HepG2 (cell line): ENCODE results near the gene PCAT6. TPM values are rescaled to one million over a fixed set of nuclear protein-coding genes. Genes with fewer than 3 reads are reported as not detected.
A peak's percentile ranks its signal among the peaks of the same experiment; 100 is the strongest.

Source experiments
- ARHGAP35 ChIP-seq: sonication (generic); formaldehyde crosslinking; IDR thresholded peaks from 2 replicates; pipeline ENCODE4 v1.9.0; 2022; ENCODE audit warnings: mild to moderate bottlenecking, inconsistent platforms, moderate library complexity, missing genetic modification reagents, borderline replicate concordance
- FOXK2 ChIP-seq: fragments of 450-650 bp; IDR thresholded peaks from 2 replicates; pipeline ENCODE4 v1.6.1; 2016
- HMG20A ChIP-seq: IDR thresholded peaks from 2 replicates; pipeline ENCODE4 v1.6.1; 2016; ENCODE audit warnings: borderline replicate concordance
- NFE2 ChIP-seq: sonication (generic); formaldehyde crosslinking; IDR thresholded peaks from 2 replicates; pipeline ENCODE4 v1.4.0; 2020; ENCODE audit warnings: missing genetic modification reagents
- NFKB2 ChIP-seq: sonication (generic); formaldehyde crosslinking; IDR thresholded peaks from 2 replicates; pipeline ENCODE4 v1.4.0; 2020; ENCODE audit warnings: missing genetic modification reagents, borderline replicate concordance
- NONO ChIP-seq, 2 experiments: fragments of 450-650 bp in 1 of 2; sonication (generic) in 1 of 2; formaldehyde crosslinking in 1 of 2; IDR thresholded peaks in 1 of 2; conservative IDR thresholded peaks in 1 of 2; 2 replicates each; pipeline versions ENCODE4 v1.6.1 to v1.8.0; 2017 to 2022; ENCODE audit warnings: mild to moderate bottlenecking in 1 of 2, missing genetic modification reagents in 1 of 2, moderate library complexity in 1 of 2
- PITX1 ChIP-seq: sonication (generic); formaldehyde crosslinking; IDR thresholded peaks from 2 replicates; pipeline ENCODE4 v1.5.1; 2020; ENCODE audit warnings: mild to moderate bottlenecking, missing genetic modification reagents
- RBM39 ChIP-seq: fragments of 200-400 bp; formaldehyde crosslinking; IDR thresholded peaks from one replicate; pipeline ENCODE4 v1.6.1; 2018; ENCODE audit warnings: antibody characterized with exemption, mild to moderate bottlenecking, low read depth, low read length; ENCODE audit not compliant: poor library complexity, severe bottlenecking
- SALL1 ChIP-seq: sonication (generic); formaldehyde crosslinking; IDR thresholded peaks from 2 replicates; pipeline ENCODE4 v1.8.0; 2022; ENCODE audit warnings: mild to moderate bottlenecking, missing genetic modification reagents
- SAP130 ChIP-seq: IDR thresholded peaks from 2 replicates; pipeline ENCODE4 v1.6.1; 2016; ENCODE audit warnings: low read depth
- SOX13 ChIP-seq, 3 experiments: fragments of 450-650 bp in 1 of 3; sonication (generic) in 1 of 3; formaldehyde crosslinking in 1 of 3; IDR thresholded peaks in 2 of 3; conservative IDR thresholded peaks in 1 of 3; 2 replicates each; pipeline versions ENCODE4 v1.5.0 to v1.6.1; 2016 to 2020; ENCODE audit warnings: antibody characterized with exemption in 1 of 3, mild to moderate bottlenecking in 1 of 3, missing compliant biosample characterization in 1 of 3, missing genetic modification reagents in 1 of 3, moderate library complexity in 1 of 3
- SPEN ChIP-seq: sonication (generic); formaldehyde crosslinking; IDR thresholded peaks from 2 replicates; pipeline ENCODE4 v1.5.1; 2020; ENCODE audit warnings: low read depth, mild to moderate bottlenecking, missing genetic modification reagents
- TCF7 ChIP-seq: sonication (generic); IDR thresholded peaks from 2 replicates; pipeline ENCODE4 v1.6.1; 2016; ENCODE audit warnings: antibody characterized with exemption, low read depth
- ZBTB8A ChIP-seq: sonication (generic); formaldehyde crosslinking; IDR thresholded peaks from 2 replicates; pipeline ENCODE4 v1.4.0; 2020; ENCODE audit warnings: mild to moderate bottlenecking, low read depth, missing genetic modification reagents, borderline replicate concordance
- ZNF605 ChIP-seq: sonication (generic); formaldehyde crosslinking; IDR thresholded peaks from 2 replicates; pipeline ENCODE4 v1.8.0; 2022; ENCODE audit warnings: mild to moderate bottlenecking, missing genetic modification reagents
- polyA plus RNA-seq, 8 experiments: library from polyadenylated mRNA; depleted of rRNA in 3 of 8; stranded (reverse) in 7 of 8; unstranded in 1 of 8; fragments of >200 nt; fragmentation: Illumina TruSeq in 4 of 8; extraction: Trizol in 4 of 8; gene quantifications; 2 replicates each; pipeline versions ENCODE4 v1.2.1 to v1.2.3, GENCODE V29; 2011 to 2016; ENCODE audit warnings: low read depth in 4 of 8, missing spikeins in 1 of 8, mixed read lengths in 1 of 8; ENCODE audit not compliant: insufficient read depth in 1 of 8
- total RNA-seq, 5 experiments: library from RNA; depleted of rRNA; stranded (reverse); fragments of >200 nt; fragmentation: Illumina TruSeq; extraction: Trizol; gene quantifications; 2 replicates each; pipeline ENCODE4 v1.2.3, GENCODE V29; 2016; ENCODE audit warnings: low read depth in 1 of 5
- TF ChIP-seq, protein P1 (sequence below): sonication (generic); formaldehyde crosslinking; IDR thresholded peaks from 2 replicates; pipeline ENCODE4 v1.5.1; 2020; ENCODE audit warnings: mild to moderate bottlenecking, missing genetic modification reagents, moderate library complexity
- TF ChIP-seq, protein P2 (sequence below), 2 experiments: sonication (generic) in 1 of 2; formaldehyde crosslinking in 1 of 2; IDR thresholded peaks; 2 replicates each; pipeline versions ENCODE4 v1.5.1 to v1.6.1; 2011 to 2020; ENCODE audit warnings: borderline replicate concordance in 1 of 2, low read depth in 1 of 2, low read length in 1 of 2, mild to moderate bottlenecking in 1 of 2, missing genetic modification reagents in 1 of 2, moderate library complexity in 1 of 2
- TF ChIP-seq, protein P3 (sequence below): sonication (generic); formaldehyde crosslinking; IDR thresholded peaks from 2 replicates; pipeline ENCODE4 v1.4.0; 2020; ENCODE audit warnings: mild to moderate bottlenecking, missing genetic modification reagents, borderline replicate concordance

Gene PCAT6
- total and polyA plus RNA-seq, 2 of the 13 experiments (the other 11 are each of a cell fraction or from before 2014, with no cell fraction given), result 0.60 to 4.4 TPM

DNA sequence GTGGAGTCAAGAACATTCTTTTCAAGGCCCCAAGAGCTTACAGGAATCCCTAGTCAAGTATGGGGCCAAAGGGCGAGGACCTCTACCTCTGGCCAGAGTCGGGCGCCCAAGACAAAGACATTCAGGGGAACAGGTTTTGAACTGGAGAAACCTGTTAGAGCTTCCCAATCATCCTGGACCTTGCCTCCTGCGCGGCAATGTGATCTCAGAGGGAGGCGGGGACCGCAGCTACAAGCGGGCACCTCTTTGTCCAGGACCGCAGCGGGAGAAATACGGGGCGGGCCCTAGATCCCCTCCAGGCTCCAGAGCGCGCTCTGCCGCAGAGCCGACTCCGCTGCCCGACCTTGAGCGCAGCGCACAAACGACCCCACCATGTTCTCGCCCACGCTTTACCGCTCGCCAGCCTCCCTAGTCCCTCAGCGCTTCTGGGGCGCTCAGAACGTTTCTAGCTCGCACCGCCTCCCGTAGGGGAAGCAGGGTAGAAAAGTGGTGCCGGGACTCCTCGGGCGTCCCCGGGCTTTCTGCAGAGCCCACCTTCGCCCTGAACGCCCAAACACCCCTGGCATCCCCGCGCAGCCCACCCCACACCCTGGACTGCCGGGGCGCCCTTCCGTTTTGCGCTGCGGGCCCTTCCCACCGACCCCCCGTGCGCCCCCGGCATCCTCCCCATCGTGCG is 50.1 kb downstream of the PCAT6 start (continued):
- TF ChIP-seq, protein P1, sequence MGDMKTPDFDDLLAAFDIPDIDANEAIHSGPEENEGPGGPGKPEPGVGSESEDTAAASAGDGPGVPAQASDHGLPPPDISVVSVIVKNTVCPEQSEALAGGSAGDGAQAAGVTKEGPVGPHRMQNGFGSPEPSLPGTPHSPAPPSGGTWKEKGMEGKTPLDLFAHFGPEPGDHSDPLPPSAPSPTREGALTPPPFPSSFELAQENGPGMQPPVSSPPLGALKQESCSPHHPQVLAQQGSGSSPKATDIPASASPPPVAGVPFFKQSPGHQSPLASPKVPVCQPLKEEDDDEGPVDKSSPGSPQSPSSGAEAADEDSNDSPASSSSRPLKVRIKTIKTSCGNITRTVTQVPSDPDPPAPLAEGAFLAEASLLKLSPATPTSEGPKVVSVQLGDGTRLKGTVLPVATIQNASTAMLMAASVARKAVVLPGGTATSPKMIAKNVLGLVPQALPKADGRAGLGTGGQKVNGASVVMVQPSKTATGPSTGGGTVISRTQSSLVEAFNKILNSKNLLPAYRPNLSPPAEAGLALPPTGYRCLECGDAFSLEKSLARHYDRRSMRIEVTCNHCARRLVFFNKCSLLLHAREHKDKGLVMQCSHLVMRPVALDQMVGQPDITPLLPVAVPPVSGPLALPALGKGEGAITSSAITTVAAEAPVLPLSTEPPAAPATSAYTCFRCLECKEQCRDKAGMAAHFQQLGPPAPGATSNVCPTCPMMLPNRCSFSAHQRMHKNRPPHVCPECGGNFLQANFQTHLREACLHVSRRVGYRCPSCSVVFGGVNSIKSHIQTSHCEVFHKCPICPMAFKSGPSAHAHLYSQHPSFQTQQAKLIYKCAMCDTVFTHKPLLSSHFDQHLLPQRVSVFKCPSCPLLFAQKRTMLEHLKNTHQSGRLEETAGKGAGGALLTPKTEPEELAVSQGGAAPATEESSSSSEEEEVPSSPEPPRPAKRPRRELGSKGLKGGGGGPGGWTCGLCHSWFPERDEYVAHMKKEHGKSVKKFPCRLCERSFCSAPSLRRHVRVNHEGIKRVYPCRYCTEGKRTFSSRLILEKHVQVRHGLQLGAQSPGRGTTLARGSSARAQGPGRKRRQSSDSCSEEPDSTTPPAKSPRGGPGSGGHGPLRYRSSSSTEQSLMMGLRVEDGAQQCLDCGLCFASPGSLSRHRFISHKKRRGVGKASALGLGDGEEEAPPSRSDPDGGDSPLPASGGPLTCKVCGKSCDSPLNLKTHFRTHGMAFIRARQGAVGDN (CRISPR knock-in tag), result peak; percentile 66; the same call in 1 of the 2 replicates
- no peak for TF ChIP-seq RBM39
- TF ChIP-seq NFKB2 (CRISPR knock-in tag), result no peak
- peak; percentile 37; the same call in 1 of the 2 replicates for TF ChIP-seq PITX1 (CRISPR knock-in tag)
- TF ChIP-seq, protein P2, sequence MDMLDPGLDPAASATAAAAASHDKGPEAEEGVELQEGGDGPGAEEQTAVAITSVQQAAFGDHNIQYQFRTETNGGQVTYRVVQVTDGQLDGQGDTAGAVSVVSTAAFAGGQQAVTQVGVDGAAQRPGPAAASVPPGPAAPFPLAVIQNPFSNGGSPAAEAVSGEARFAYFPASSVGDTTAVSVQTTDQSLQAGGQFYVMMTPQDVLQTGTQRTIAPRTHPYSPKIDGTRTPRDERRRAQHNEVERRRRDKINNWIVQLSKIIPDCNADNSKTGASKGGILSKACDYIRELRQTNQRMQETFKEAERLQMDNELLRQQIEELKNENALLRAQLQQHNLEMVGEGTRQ (IDR thresholded peaks at IDR 0.05; ENCODE audit: low read depth, low read length), result no peak
- TF ChIP-seq, protein P2 (CRISPR knock-in tag; IDR thresholded peaks at IDR 0.05; ENCODE audit: borderline replicate concordance), result no peak
- no peak for TF ChIP-seq ZBTB8A (CRISPR knock-in tag)
- no peak for TF ChIP-seq TCF7
- TF ChIP-seq HMG20A (CRISPR knock-in tag), result no peak
- TF ChIP-seq SPEN, result peak; percentile 43; the same call in 1 of the 2 replicates
- TF ChIP-seq NONO (IDR thresholded peaks at IDR 0.05), result no peak
- no peak; the same call in 1 of the 2 replicates for TF ChIP-seq NONO (CRISPR knock-in tag; conservative IDR thresholded peaks at IDR 0.05)
- TF ChIP-seq ZNF605 (CRISPR knock-in tag), result no peak
- no peak for TF ChIP-seq FOXK2
- TF ChIP-seq, protein P3, sequence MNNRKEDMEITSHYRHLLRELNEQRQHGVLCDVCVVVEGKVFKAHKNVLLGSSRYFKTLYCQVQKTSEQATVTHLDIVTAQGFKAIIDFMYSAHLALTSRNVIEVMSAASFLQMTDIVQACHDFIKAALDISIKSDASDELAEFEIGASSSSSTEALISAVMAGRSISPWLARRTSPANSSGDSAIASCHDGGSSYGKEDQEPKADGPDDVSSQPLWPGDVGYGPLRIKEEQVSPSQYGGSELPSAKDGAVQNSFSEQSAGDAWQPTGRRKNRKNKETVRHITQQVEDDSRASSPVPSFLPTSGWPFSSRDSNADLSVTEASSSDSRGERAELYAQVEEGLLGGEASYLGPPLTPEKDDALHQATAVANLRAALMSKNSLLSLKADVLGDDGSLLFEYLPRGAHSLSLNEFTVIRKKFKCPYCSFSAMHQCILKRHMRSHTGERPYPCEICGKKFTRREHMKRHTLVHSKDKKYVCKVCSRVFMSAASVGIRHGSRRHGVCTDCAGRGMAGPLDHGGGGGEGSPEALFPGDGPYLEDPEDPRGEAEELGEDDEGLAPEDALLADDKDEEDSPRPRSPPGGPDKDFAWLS (CRISPR knock-in tag), result no peak
- TF ChIP-seq ARHGAP35, result no peak
- TF ChIP-seq SOX13 (IDR thresholded peaks at IDR 0.05), result no peak
- peak in 1 of 2 experiments; percentile 36; a peak in 1 of 4 replicates for TF ChIP-seq SOX13 (CRISPR knock-in tag; conservative IDR thresholded peaks at IDR 0.05 in 1 of 2, IDR thresholded peaks at IDR 0.05 in 1 of 2)
- TF ChIP-seq NFE2 (CRISPR knock-in tag), result no peak
- peak; percentile 74 for TF ChIP-seq SAP130 (CRISPR knock-in tag)
- peak; percentile 48; the same call in 1 of the 2 replicates for TF ChIP-seq SALL1 (CRISPR knock-in tag)
